Panc1 (cell line): ENCODE measurements around the gene ELAC2. TPM values are rescaled to one million over a fixed set of nuclear protein-coding genes. Genes with fewer than 3 reads are reported as not detected.

Experiments
- ATAC-seq: fragments of 200-7000 bp; cut with Tn5 transposase; 2 replicates; pipeline ENCODE4 v1.9.1; 2020; ENCODE audit warnings: mild to moderate bottlenecking, moderate library complexity
- BruUV-seq: library from RNA; stranded (reverse); fragments of 400-500 nt; replicated peaks from 2 replicates; lab custom pipeline; 2021; lab: Mats Ljungman, UMichigan
- CTCF ChIA-PET: fragments of 300-600 bp; sonication (Branson Sonifier 250); formaldehyde crosslinking; loops from one replicate; lab custom pipeline; 2022; ENCODE audit warnings: antibody characterized with exemption; lab: Charles Lee
- POLR2A ChIA-PET: fragments of 300-600 bp; sonication (Branson Sonifier 250); formaldehyde crosslinking; loops from one replicate; lab custom pipeline; 2022; ENCODE audit warnings: antibody characterized with exemption; lab: Charles Lee
- DNase-seq: peaks from one replicate; pipeline ENCODE4 v3.0.0-alpha.2; 2010; ENCODE audit warnings: low read depth, low spot score
- H3K27ac ChIP-seq: 2 replicates; pipeline ENCODE4 v1.5.1; 2011; ENCODE audit warnings: mild to moderate bottlenecking, low read length, inconsistent platforms
- H3K27me3 ChIP-seq: fragments of 200-500 bp; sonication (Bioruptor generic); 2 replicates; pipeline ENCODE4 v1.6.0; 2014; ENCODE audit warnings: low read length, inconsistent platforms; ENCODE audit not compliant: control insufficient read depth, insufficient read depth
- H3K36me3 ChIP-seq: fragments of 200-500 bp; sonication (Bioruptor generic); 2 replicates; pipeline ENCODE4 v1.5.1; 2014; ENCODE audit warnings: inconsistent platforms, mild to moderate bottlenecking, low read length, moderate library complexity; ENCODE audit not compliant: control insufficient read depth, insufficient read depth
- H3K4me1 ChIP-seq: 2 replicates; pipeline ENCODE4 v1.5.1; 2011; ENCODE audit warnings: inconsistent platforms, mild to moderate bottlenecking, low read length, moderate library complexity; ENCODE audit not compliant: control insufficient read depth, insufficient read depth
- H3K4me3 ChIP-seq, 2 experiments: 2 replicates each; pipeline ENCODE4 v1.5.1; 2011 to 2012; ENCODE audit warnings: low read depth in 2 of 2, low read length in 2 of 2, mild to moderate bottlenecking in 2 of 2, inconsistent platforms in 1 of 2, moderate library complexity in 1 of 2
- H3K9me3 ChIP-seq: fragments of 200-500 bp; sonication (Bioruptor generic); 2 replicates; pipeline ENCODE4 v1.5.1; 2014; ENCODE audit warnings: low read depth, mild to moderate bottlenecking, inconsistent platforms, low read length, moderate library complexity; ENCODE audit not compliant: control insufficient read depth, insufficient read depth
- POLR2AphosphoS5 ChIP-seq: IDR thresholded peaks from 2 replicates; pipeline ENCODE4 v1.6.1; 2012; ENCODE audit warnings: mild to moderate bottlenecking, low read depth, low read length, moderate library complexity
- SIN3A ChIP-seq: IDR thresholded peaks from 2 replicates; pipeline ENCODE4 v1.6.1; 2012; ENCODE audit warnings: low read depth, mild to moderate bottlenecking, low read length, moderate library complexity, borderline replicate concordance; ENCODE audit not compliant: insufficient read depth
- TCF7L2 ChIP-seq: IDR thresholded peaks from 2 replicates; pipeline ENCODE4 v1.6.1; 2011; ENCODE audit warnings: mild to moderate bottlenecking, low read depth, low read length, inconsistent platforms
- in situ Hi-C: cut with HindIII; loops from 2 replicates; pipeline ENCODE4 v1.10.0; 2016; ENCODE audit warnings: low sequenced_read_pairs, low pct_unique_long_range_greater_than_20kb
- intact Hi-C: fragments of 100-400 bp; cut with micrococcal nuclease; formaldehyde crosslinking; loops from one replicate; pipeline ENCODE4 v1.10.0; 2022; ENCODE audit not compliant: unreplicated experiment
- total RNA-seq: library from RNA; stranded (reverse); gene quantifications from one replicate; pipeline ENCODE4 v1.2.1, GENCODE V29; 2021; ENCODE audit not compliant: unreplicated experiment
- TF ChIP-seq, protein P1 (sequence below): fragments of 450-650 bp; IDR thresholded peaks from 2 replicates; pipeline ENCODE4 v1.5.1; 2017; ENCODE audit warnings: mild to moderate bottlenecking
- TF ChIP-seq, protein P2 (sequence below), 2 experiments: IDR thresholded peaks; 2 replicates each; pipeline ENCODE4 v1.6.1; 2011 to 2012; ENCODE audit warnings: low read depth in 2 of 2, control low read depth in 1 of 2, low read length in 1 of 2, mild to moderate bottlenecking in 1 of 2, moderate library complexity in 1 of 2; ENCODE audit not compliant: insufficient read depth in 1 of 2

The ELAC2 gene
- total RNA-seq, 1 experiment from 2014 or later, result 52.7 TPM

DNA sequence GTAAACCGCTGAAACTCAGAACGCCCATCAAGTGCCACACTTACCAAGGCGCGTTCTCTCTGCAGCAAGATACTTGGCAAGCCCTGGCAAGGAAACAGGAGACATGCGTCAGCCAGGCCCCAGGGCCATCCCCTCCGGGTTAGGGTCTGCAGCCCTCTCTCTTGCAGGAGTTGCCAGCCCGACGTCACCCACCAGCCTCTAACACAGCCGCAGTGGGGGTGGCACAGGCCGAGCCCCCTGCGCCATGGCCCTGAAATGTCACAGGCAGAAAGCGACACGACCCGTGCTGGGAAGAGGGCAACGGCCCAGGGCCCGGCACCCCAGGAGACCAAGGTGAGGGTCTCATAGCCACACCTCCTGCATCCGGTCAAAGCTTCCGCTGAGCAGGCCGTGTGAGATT lies 21.9 kb downstream of the ELAC2 start:
- Histone ChIP-seq H3K36me3 (peaks cover 19% of the 10 kb centered on the region), H3K27ac (no peak overlapping the region), H3K4me3 (no peak overlapping the region), H3K4me1 (no peaks in the 10 kb centered on the region), H3K27me3 (no peaks in the 10 kb centered on the region), H3K9me3 (no peaks in the 10 kb centered on the region)
- CTCF ChIA-PET, result no interaction called here
- intact Hi-C loops, result no loop called here
- ATAC-seq, result no peak
- TF ChIP-seq, protein P1, sequence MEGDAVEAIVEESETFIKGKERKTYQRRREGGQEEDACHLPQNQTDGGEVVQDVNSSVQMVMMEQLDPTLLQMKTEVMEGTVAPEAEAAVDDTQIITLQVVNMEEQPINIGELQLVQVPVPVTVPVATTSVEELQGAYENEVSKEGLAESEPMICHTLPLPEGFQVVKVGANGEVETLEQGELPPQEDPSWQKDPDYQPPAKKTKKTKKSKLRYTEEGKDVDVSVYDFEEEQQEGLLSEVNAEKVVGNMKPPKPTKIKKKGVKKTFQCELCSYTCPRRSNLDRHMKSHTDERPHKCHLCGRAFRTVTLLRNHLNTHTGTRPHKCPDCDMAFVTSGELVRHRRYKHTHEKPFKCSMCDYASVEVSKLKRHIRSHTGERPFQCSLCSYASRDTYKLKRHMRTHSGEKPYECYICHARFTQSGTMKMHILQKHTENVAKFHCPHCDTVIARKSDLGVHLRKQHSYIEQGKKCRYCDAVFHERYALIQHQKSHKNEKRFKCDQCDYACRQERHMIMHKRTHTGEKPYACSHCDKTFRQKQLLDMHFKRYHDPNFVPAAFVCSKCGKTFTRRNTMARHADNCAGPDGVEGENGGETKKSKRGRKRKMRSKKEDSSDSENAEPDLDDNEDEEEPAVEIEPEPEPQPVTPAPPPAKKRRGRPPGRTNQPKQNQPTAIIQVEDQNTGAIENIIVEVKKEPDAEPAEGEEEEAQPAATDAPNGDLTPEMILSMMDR, result no peak
- no peak for TF ChIP-seq TCF7L2
- TF ChIP-seq SIN3A, result no peak
- TF ChIP-seq, protein P2, sequence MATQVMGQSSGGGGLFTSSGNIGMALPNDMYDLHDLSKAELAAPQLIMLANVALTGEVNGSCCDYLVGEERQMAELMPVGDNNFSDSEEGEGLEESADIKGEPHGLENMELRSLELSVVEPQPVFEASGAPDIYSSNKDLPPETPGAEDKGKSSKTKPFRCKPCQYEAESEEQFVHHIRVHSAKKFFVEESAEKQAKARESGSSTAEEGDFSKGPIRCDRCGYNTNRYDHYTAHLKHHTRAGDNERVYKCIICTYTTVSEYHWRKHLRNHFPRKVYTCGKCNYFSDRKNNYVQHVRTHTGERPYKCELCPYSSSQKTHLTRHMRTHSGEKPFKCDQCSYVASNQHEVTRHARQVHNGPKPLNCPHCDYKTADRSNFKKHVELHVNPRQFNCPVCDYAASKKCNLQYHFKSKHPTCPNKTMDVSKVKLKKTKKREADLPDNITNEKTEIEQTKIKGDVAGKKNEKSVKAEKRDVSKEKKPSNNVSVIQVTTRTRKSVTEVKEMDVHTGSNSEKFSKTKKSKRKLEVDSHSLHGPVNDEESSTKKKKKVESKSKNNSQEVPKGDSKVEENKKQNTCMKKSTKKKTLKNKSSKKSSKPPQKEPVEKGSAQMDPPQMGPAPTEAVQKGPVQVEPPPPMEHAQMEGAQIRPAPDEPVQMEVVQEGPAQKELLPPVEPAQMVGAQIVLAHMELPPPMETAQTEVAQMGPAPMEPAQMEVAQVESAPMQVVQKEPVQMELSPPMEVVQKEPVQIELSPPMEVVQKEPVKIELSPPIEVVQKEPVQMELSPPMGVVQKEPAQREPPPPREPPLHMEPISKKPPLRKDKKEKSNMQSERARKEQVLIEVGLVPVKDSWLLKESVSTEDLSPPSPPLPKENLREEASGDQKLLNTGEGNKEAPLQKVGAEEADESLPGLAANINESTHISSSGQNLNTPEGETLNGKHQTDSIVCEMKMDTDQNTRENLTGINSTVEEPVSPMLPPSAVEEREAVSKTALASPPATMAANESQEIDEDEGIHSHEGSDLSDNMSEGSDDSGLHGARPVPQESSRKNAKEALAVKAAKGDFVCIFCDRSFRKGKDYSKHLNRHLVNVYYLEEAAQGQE (IDR thresholded peaks at IDR 0.05; ENCODE audit: insufficient read depth in 1 of 2, low read depth in 2 of 2, low read length in 1 of 2), result no peak
- no peak for TF ChIP-seq POLR2AphosphoS5
- in situ Hi-C loops, result no loop called here
- POLR2A ChIA-PET, result no interaction called here
- no TSS peak for BruUV-seq
- no peak for DNase-seq

DNA sequence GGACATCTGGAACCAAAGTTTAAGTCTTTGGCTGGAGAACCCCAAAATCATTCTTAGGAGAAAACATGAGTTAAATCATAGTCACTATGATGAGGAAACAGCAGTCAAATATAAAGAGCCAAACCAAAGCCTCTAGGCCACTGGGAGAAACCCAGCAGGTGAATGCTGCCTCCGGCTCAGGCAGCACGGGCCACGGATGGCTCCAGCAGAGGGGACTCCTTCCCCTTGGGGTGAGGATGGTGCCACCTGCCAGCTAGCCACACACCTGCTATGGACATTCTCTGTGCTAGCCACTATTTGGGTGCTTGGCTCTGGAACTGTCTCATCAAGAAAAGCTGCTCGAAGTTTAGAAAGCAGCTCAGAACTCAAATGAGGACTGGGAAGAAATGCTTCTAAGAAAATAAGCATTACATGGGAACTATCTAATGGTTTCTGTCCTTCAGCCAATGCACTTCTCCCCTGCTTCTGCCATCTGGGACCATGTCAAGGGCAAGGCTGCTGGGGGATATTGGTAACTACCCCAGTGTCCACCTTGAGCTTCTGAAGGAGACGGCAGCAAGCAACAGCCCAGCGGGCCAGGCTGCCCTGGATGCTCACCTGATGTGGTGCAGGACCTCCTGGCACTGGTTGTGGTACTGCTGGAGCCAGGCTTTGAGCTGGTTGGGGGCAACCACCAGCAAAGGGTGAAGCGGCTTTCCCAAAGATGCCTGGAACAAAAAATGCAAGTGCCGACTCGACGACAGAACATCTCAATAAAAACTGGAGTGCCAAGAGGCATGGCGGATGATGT lies 22.5 kb downstream of the ELAC2 start:
- Histone ChIP-seq H3K4me3 (no peak overlapping the region), H3K36me3 (peaks cover 15% of the 10 kb centered on the region), H3K27ac (no peak overlapping the region), H3K27me3 (no peaks in the 10 kb centered on the region), H3K4me1 (no peaks in the 10 kb centered on the region), H3K9me3 (no peaks in the 10 kb centered on the region)
- BruUV-seq, result no TSS peak
- TF ChIP-seq, protein P1, result no peak
- DNase-seq (no peak), ATAC-seq (no peak)
- in situ Hi-C loops, result no loop called here
- ChIA-PET CTCF (no interaction called here), POLR2A (no interaction called here)
- intact Hi-C loops, result no loop called here
